Transverse colon (tissue), 4 donors: ENCODE results near the gene CDH12.

Source experiments
- POLR2AphosphoS5 ChIP-seq, 3 donors: sonication (generic); formaldehyde crosslinking; IDR thresholded peaks; one replicate each; pipeline ENCODE4 v1.6.1; 2016; ENCODE audit warnings: antibody characterized with exemption in 3 of 3
- TF ChIP-seq, protein P1 (sequence below), 5 experiments: fragments of 200-600 bp in 3 of 5; fragments of 450-650 bp in 2 of 5; sonication (generic) in 3 of 5; IDR thresholded peaks; 1 replicate in 2 of 5; 2 replicates in 3 of 5; pipeline ENCODE4 v1.5.1; 2016 to 2017; ENCODE audit warnings: antibody characterized with exemption in 5 of 5, inconsistent platforms in 3 of 5, mild to moderate bottlenecking in 2 of 5, moderate library complexity in 1 of 5

GRCh38 chr5:22056601-22057000 is 796.5 kb downstream of the CDH12 start:
- TF ChIP-seq, protein P1, sequence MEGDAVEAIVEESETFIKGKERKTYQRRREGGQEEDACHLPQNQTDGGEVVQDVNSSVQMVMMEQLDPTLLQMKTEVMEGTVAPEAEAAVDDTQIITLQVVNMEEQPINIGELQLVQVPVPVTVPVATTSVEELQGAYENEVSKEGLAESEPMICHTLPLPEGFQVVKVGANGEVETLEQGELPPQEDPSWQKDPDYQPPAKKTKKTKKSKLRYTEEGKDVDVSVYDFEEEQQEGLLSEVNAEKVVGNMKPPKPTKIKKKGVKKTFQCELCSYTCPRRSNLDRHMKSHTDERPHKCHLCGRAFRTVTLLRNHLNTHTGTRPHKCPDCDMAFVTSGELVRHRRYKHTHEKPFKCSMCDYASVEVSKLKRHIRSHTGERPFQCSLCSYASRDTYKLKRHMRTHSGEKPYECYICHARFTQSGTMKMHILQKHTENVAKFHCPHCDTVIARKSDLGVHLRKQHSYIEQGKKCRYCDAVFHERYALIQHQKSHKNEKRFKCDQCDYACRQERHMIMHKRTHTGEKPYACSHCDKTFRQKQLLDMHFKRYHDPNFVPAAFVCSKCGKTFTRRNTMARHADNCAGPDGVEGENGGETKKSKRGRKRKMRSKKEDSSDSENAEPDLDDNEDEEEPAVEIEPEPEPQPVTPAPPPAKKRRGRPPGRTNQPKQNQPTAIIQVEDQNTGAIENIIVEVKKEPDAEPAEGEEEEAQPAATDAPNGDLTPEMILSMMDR (IDR thresholded peaks at IDR 0.05), result no peak
- TF ChIP-seq POLR2AphosphoS5 (IDR thresholded peaks at IDR 0.05), result no peak
